HG03064 (cell line): ENCODE measurements around the gene C16orf74.

ENCODE experiments used
- ATAC-seq: cut with Tn5 transposase; IDR thresholded peaks from one replicate; pipeline ENCODE4 v1.9.1; 2021; ENCODE audit warnings: low read depth; ENCODE audit not compliant: unreplicated experiment

The C16orf74 gene

GRCh38 chr16:85720302-85720637 is 30.6 kb downstream of the C16orf74 start:
- no peak for ATAC-seq

DNA sequence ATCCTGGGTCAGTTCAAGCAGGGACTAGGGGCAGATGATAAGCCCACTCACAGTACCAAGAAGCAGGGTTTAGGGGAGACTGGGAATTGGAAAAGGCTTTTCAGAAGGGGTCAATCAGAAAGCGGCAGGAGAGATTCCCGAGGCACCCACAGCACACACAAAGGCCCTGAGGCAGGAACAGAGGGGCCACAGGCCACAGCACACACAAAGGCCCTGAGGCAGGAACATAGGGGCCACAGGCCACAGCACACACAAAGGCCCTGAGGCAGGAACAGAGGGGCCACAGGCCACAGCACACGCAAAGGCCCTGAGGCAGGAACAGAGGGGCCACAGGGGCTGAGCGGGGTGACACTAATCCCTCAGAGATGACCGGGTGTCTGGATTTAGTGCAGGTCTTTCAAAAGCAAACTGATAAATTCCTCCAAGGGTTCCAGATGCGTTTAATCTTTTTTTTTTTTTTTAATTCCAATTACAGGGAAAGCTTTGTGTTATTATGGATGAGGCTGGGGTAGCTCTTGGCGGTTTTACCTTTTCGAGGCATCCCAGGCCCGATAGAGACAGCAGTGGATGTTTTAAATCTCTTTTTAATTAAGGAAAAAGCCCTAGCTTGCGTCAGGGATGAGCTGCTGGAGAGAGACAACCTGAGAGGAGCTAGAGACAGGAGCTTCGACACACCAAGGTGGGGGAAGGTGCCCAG is 31.1 kb downstream of the C16orf74 start:
- no peak for ATAC-seq

- ATAC-seq = no peak
These were observed 32.2 kb downstream of the C16orf74 start for GRCh38 chr16:85718682-85719081.

GRCh38 chr16:85718153-85718477 is 32.8 kb downstream of the C16orf74 start:
- no peak for ATAC-seq

GRCh38 chr16:85717393-85718152 is 33.3 kb downstream of the C16orf74 start:
- no peak for ATAC-seq

GRCh38 chr16:85716680-85717038 is 34.2 kb downstream of the C16orf74 start:
- no peak for ATAC-seq

GRCh38 chr16:85716022-85716679 is 34.7 kb downstream of the C16orf74 start:
- ATAC-seq = no peak

DNA sequence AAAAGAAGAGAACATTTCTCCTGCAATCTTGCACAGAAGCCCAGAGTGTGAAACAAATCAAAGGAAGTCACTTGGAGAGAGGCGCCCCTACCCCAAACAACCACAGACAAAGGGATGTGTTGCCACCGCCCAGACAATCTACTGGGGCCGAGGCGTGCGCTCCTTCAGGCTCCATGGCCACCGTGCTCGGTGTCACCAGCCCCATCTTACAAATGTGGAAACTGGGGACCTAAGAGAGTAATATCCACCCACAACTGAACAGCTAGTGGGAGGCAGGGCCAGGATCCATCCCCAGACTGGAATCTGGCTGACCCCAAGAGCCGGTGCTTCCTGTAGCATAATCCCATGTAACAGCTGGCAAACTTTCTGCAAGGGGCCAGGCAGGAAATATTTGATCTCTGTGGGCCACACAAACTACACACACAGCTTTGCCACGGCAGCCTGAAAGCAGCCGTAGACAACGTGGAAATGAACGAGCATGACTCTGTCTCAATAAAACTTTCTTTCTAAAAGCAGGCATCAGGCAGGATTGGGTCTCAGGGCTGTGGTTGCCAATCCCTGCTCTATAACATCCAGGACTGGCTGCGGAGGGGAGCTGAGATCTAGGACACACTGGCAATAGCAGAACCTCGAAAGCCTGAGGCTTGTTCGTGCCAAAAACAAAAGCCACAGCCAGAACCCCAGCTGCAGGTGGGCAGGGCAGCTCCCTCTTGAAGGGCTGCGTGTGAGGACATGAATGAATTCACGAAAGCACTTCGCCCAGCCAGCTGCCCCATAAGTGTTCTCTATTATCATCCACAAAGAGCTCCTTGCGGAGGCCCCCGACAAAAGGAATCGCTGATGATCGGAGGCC is 35.5 kb downstream of the C16orf74 start:
- ATAC-seq = no peak

DNA sequence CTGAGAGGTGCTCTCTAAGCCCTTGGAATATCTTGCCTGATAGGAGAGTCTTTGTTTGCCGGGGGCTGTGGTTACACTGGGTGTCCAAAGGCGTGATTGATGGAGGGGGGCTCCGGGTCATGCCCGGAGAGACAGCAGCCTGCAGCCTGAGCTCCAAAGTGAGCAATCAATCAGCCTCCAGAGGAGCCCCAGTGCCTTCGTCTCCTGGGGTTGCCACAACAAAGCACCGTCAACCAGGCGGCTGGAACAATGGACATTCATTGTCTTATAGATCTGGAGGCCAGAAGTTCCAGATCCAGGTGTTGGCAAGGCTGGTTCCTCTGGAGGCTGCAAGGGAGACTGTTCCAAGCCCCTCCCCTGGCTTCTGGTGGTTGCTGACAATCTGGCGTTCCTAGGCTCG is 38.1 kb downstream of the C16orf74 start:
- ATAC-seq = no peak

- ATAC-seq = no peak
These were observed 38.8 kb downstream of the C16orf74 start for GRCh38 chr16:85711982-85712587.

GRCh38 chr16:85710732-85711131 is 40.2 kb downstream of the C16orf74 start:
- ATAC-seq = no peak

- no peak for ATAC-seq
These were observed 40.9 kb downstream of the C16orf74 start for GRCh38 chr16:85709766-85710585.

- no peak for ATAC-seq
These were observed 42.6 kb downstream of the C16orf74 start for GRCh38 chr16:85708338-85708737.

GRCh38 chr16:85707528-85708095 is 43.3 kb downstream of the C16orf74 start:
- no peak for ATAC-seq

GRCh38 chr16:85706449-85707034 is 44.4 kb downstream of the C16orf74 start:
- ATAC-seq = no peak

- ATAC-seq = no peak
These were observed 45.7 kb downstream of the C16orf74 start for GRCh38 chr16:85704900-85705846.

- ATAC-seq = no peak
These were observed 46.9 kb downstream of the C16orf74 start for GRCh38 chr16:85704011-85704410.

DNA sequence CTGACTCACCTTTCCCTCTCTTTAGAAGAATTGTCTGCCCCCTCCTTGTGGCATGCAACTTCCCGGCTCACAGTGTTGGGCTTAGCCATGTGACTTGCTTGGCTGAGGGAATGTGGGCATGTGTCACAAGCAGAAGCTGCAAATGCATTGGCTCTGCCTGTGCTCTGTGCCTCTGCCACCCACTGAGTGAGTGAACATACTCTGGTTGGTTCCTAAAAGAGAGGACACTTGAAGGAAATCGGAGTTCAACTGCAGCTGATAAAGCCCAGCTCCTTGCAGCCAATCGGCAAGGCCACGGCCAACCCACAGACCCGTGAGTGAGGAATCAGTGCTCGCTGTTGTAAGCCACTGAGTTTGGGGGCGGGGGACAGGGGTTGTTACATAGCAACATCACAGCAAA is 51.3 kb downstream of the C16orf74 start:
- ATAC-seq = no peak
